PC-3 (cell line): Measurements from ENCODE around the gene MLIP. TPM values are rescaled to one million over a fixed set of nuclear protein-coding genes. Genes with fewer than 3 reads are reported as not detected.

Source experiments
- total RNA-seq: library from RNA; depleted of rRNA; stranded (reverse); fragments of >200 nt; gene quantifications from 2 replicates; pipeline ENCODE4 v1.2.3, GENCODE V29; 2014; rRNA removed

Gene MLIP
- total RNA-seq, 1 experiment from 2014 or later, result not detected

Other genes starting within 250 kb of the MLIP start
- gene TINAG, start 197.0 kb downstream of the MLIP start, total RNA-seq, result not detected in 2 replicates